K562 (cell line): ENCODE results near the gene TRIM24. TPM values are rescaled to one million over a fixed set of nuclear protein-coding genes. Genes with fewer than 3 reads are reported as not detected.

Experiments used
- ATAC-seq: fragments of 200-7000 bp; cut with Tn5 transposase; 3 replicates; pipeline ENCODE4 v1.9.1; 2020; ENCODE audit warnings: moderate library complexity
- BruUV-seq: library from RNA; stranded (reverse); fragments of 400-500 nt; replicated peaks from 2 replicates; lab custom pipeline; 2021; lab: Mats Ljungman, UMichigan
- CTCF ChIA-PET: fragments of 300-600 bp; formaldehyde crosslinking; extraction: SDS; loops from one replicate; lab custom pipeline; 2021; ENCODE audit warnings: low intra/inter-chr PET ratio; lab: Yijun Ruan, JAX
- POLR2A ChIA-PET: fragments of 300-600, 350-650 bp; sonication (Branson Sonifier 250); formaldehyde crosslinking; extraction: SDS; loops from one replicate; lab custom pipeline; 2021; ENCODE audit warnings: antibody characterized with exemption, inconsistent platforms; lab: Yijun Ruan, JAX
- DNase-seq, 4 experiments: peaks; one replicate each; pipeline versions ENCODE4 v3.0.0 to v3.0.0-alpha.2; 2011 to 2018; ENCODE audit warnings: low spot score in 3 of 4, mixed read lengths in 3 of 4; ENCODE audit errors: extremely low read depth in 1 of 4
- FAIRE-seq: peaks from 2 replicates; lab custom pipeline; 2011; peaks lifted over from hg19 to GRCh38; lab: Jason Lieb, UNC
- H2AFZ ChIP-seq: 2 replicates; pipeline ENCODE4 v1.6.0; 2011; ENCODE audit warnings: low read depth, low read length, control low read depth, inconsistent platforms
- H3K27ac ChIP-seq: fragments of 200-600 bp; 3 replicates; pipeline ENCODE4 v1.8.0; 2011; ENCODE audit warnings: low read depth, mild to moderate bottlenecking, control low read depth, inconsistent platforms, low read length, moderate library complexity, mixed read lengths; ENCODE audit errors: extremely low read depth
- H3K27me3 ChIP-seq, 2 experiments: fragments of 300-600 bp in 1 of 2; 2 replicates in 1 of 2; 3 replicates in 1 of 2; pipeline versions ENCODE4 v1.6.0 to v1.8.0; 2011; ENCODE audit warnings: inconsistent platforms in 2 of 2, low read length in 2 of 2, mild to moderate bottlenecking in 1 of 2, mixed read lengths in 1 of 2, moderate library complexity in 1 of 2; ENCODE audit not compliant: control insufficient read depth in 2 of 2, insufficient read depth in 2 of 2
- H3K36me3 ChIP-seq: fragments of 300-600 bp; 3 replicates; pipeline ENCODE4 v1.8.0; 2011; ENCODE audit warnings: mild to moderate bottlenecking, low read length, inconsistent platforms; ENCODE audit not compliant: control insufficient read depth, insufficient read depth
- H3K4me1 ChIP-seq, 2 experiments: fragments of 200-600 bp in 1 of 2; replicated peaks in 1 of 2; 2 replicates in 1 of 2; 3 replicates in 1 of 2; pipeline versions ENCODE4 v1.5.1 to v1.8.0; 2011; ENCODE audit warnings: inconsistent platforms in 2 of 2, low read length in 2 of 2, mild to moderate bottlenecking in 1 of 2, mixed read lengths in 1 of 2, moderate library complexity in 1 of 2; ENCODE audit not compliant: control insufficient read depth in 2 of 2, insufficient read depth in 2 of 2
- H3K4me2 ChIP-seq: 2 replicates; pipeline ENCODE4 v1.6.1; 2011; ENCODE audit warnings: low read length, control low read depth, inconsistent platforms, mixed read lengths; ENCODE audit not compliant: insufficient read depth
- H3K4me3 ChIP-seq: fragments of 200-600 bp; sonication (generic), shearing (Covaris generic); 2 replicates; pipeline ENCODE4 v1.5.1; 2016; ENCODE audit warnings: control low read depth, inconsistent platforms
- H3K79me2 ChIP-seq: fragments of 200-600 bp; 3 replicates; pipeline ENCODE4 v1.8.0; 2011; ENCODE audit warnings: low read length, inconsistent platforms; ENCODE audit not compliant: control insufficient read depth, insufficient read depth
- H3K9ac ChIP-seq, 2 experiments: 2 replicates each; pipeline versions ENCODE4 v1.6.0 to v1.6.1; 2011; ENCODE audit warnings: low read depth in 2 of 2, low read length in 2 of 2, control low read depth in 1 of 2, inconsistent platforms in 1 of 2, mild to moderate bottlenecking in 1 of 2, mixed read lengths in 1 of 2; ENCODE audit not compliant: insufficient read depth in 1 of 2
- H3K9me1 ChIP-seq: one replicate; pipeline ENCODE4 v1.6.0; 2011; ENCODE audit warnings: inconsistent platforms, mild to moderate bottlenecking, low read length, moderate library complexity; ENCODE audit not compliant: control insufficient read depth, insufficient read depth
- H3K9me3 ChIP-seq: replicated peaks from 2 replicates; pipeline ENCODE4 v1.5.1; 2011; ENCODE audit warnings: low read depth, low read length, inconsistent platforms; ENCODE audit not compliant: control insufficient read depth, insufficient read depth
- H4K20me1 ChIP-seq: replicated peaks from 2 replicates; pipeline ENCODE4 v1.6.1; 2011; ENCODE audit warnings: low read length, inconsistent platforms, mixed read lengths; ENCODE audit not compliant: control insufficient read depth, insufficient read depth
- ATF1 ChIP-seq, 2 experiments: fragments of 450-650 bp in 1 of 2; IDR thresholded peaks; 2 replicates each; pipeline ENCODE4 v1.6.1; 2016; ENCODE audit warnings: missing compliant biosample characterization in 1 of 2, missing genetic modification characterization in 1 of 2
- EP400 ChIP-seq: fragments of 450-650 bp; IDR thresholded peaks from 2 replicates; pipeline ENCODE4 v1.6.1; 2017; ENCODE audit warnings: antibody characterized with exemption, mild to moderate bottlenecking, moderate library complexity
- NCOA4 ChIP-seq: fragments of 450-650 bp; IDR thresholded peaks from 2 replicates; pipeline ENCODE4 v1.6.1; 2018; ENCODE audit warnings: mild to moderate bottlenecking; ENCODE audit not compliant: partially characterized antibody
- ZNF280A ChIP-seq: fragments of 450-650 bp; IDR thresholded peaks from 2 replicates; pipeline ENCODE4 v1.6.1; 2018; ENCODE audit warnings: mild to moderate bottlenecking, low read depth; ENCODE audit not compliant: partially characterized antibody
- WGBS: fragments of 100-300 bp; shearing (Covaris generic); methylation state at CpG from one replicate; pipeline ENCODE4 v1.1.6; 2016; ENCODE audit warnings: low coverage, mixed read lengths; ENCODE audit not compliant: insufficient coverage; ENCODE audit errors: missing lambda C conversion rate; 5-methylcytosine and 5-hydroxymethylcytosine counted together
- in situ Hi-C: fragments of 300-500 bp; cut with MboI; formaldehyde crosslinking; loops from 4 replicates; pipeline ENCODE4 v1.15.0; 2018; ENCODE audit warnings: inconsistent platforms, mixed read lengths
- intact Hi-C: fragments of 100-400 bp; cut with micrococcal nuclease; formaldehyde crosslinking; loops from 2 replicates; pipeline ENCODE4 v1.14.2; 2022
- polyA plus RNA-seq, 8 experiments: library from polyadenylated mRNA; depleted of rRNA in 4 of 8; stranded (reverse) in 5 of 8; unstranded in 3 of 8; fragments of >200 nt; fragmentation: Nextera tagmentation in 2 of 8; fragmentation: Illumina TruSeq in 1 of 8; extraction: Ambion mirVana in 2 of 8; extraction: Trizol in 1 of 8; gene quantifications; 2 replicates each; pipeline versions ENCODE4 v1.2.1 to v1.2.3, GENCODE V29; 2011 to 2014; ENCODE audit warnings: inconsistent platforms in 1 of 8, missing spikeins in 1 of 8
- total RNA-seq, 7 experiments: library from RNA; depleted of rRNA in 6 of 7; stranded (reverse); fragments of >200 nt in 6 of 7; fragmentation: Illumina TruSeq in 2 of 7; extraction: Trizol in 2 of 7; gene quantifications; 2 replicates each; pipeline versions ENCODE4 v1.2.1 to v1.2.3, GENCODE V29; 2011 to 2021; ENCODE audit warnings: low replicate concordance in 1 of 7

TRIM24 gene
- total and polyA plus RNA-seq, 9 of the 15 experiments (the other 6 are each of a cell fraction or from before 2014, with no cell fraction given) = 13.4 to 74.0 (median 41.7) TPM

- ATAC-seq = no peak
- Histone ChIP-seq H3K27ac (no peak overlapping the region), H3K79me2 (no peaks in the 10 kb centered on the region), H3K36me3 (peaks cover 54% of the 10 kb centered on the region), H3K9me3 (no peaks in the 10 kb centered on the region), H3K4me2 (no peak overlapping the region), H3K9me1 (no peaks in the 10 kb centered on the region), H3K4me1 (no peaks in the 10 kb centered on the region), H3K9ac (no peak overlapping the region), H4K20me1 (no peaks in the 10 kb centered on the region), H2AFZ (no peak overlapping the region), H3K4me3 (no peak overlapping the region), H3K27me3 (no peaks in the 10 kb centered on the region)
- DNase-seq = no peak
- no peak for TF ChIP-seq NCOA4
- no peak for TF ChIP-seq ZNF280A
- no peak for TF ChIP-seq EP400
- TF ChIP-seq ATF1 (CRISPR knock-in tag; IDR thresholded peaks at IDR 0.05) = no peak
- TF ChIP-seq ATF1 (tag; IDR thresholded peaks at IDR 0.05) = no peak
- FAIRE-seq = no peak
- in situ Hi-C loops = no loop called here
- ChIA-PET POLR2A (no interaction called here), CTCF (no interaction called here)
- no TSS peak for BruUV-seq
- intact Hi-C loops = no loop called here
- 98% methylated on average over 2 of the region's 2 CpGs for WGBS
Measured at GRCh38 chr7:138538518-138538917, 78.5 kb downstream of the TRIM24 start.
